K562 (cell line): ENCODE data around the gene ITGAX. TPM values are rescaled to one million over a fixed set of nuclear protein-coding genes. Genes with fewer than 3 reads are reported as not detected.

Source experiments
- ARHGAP35 ChIP-seq: fragments of 450-650 bp; IDR thresholded peaks from 2 replicates; pipeline ENCODE4 v1.6.1; 2018; ENCODE audit not compliant: partially characterized antibody
- BCOR ChIP-seq: fragments of 450-650 bp; IDR thresholded peaks from 2 replicates; pipeline ENCODE4 v1.6.1; 2016
- C11orf30 ChIP-seq: fragments of 450-650 bp; IDR thresholded peaks from 2 replicates; pipeline ENCODE4 v1.6.1; 2016; ENCODE audit warnings: low read depth, mild to moderate bottlenecking
- GATAD2B ChIP-seq: fragments of 450-650 bp; IDR thresholded peaks from 2 replicates; pipeline ENCODE4 v1.6.1; 2017; ENCODE audit warnings: mild to moderate bottlenecking, borderline replicate concordance
- HDAC1 ChIP-seq, 2 experiments: fragments of 450-650 bp; IDR thresholded peaks; 2 replicates each; pipeline ENCODE4 v1.6.1; 2016 to 2017; ENCODE audit warnings: inconsistent platforms in 1 of 2, mild to moderate bottlenecking in 1 of 2, moderate library complexity in 1 of 2
- HSF4 ChIP-seq: fragments of 250-450 bp; sonication (Bioruptor Pico); IDR thresholded peaks from 2 replicates; pipeline ENCODE4 v2.1.2; 2022; ENCODE audit warnings: mild to moderate bottlenecking, moderate library complexity, borderline replicate concordance
- MAFF ChIP-seq: IDR thresholded peaks from 2 replicates; pipeline ENCODE4 v1.6.1; 2012; ENCODE audit warnings: low read length, improper control_type of control experiment
- OTX1 ChIP-seq: fragments of 450-650 bp; formaldehyde crosslinking; IDR thresholded peaks from 2 replicates; pipeline ENCODE4 v1.4.0; 2022; ENCODE audit warnings: mild to moderate bottlenecking
- PBX2 ChIP-seq, 2 experiments: IDR thresholded peaks in 1 of 2; conservative IDR thresholded peaks in 1 of 2; 2 replicates each; pipeline ENCODE4 v1.6.1; 2016; ENCODE audit warnings: low read depth in 2 of 2, mild to moderate bottlenecking in 1 of 2, missing compliant biosample characterization in 1 of 2, missing genetic modification characterization in 1 of 2, moderate library complexity in 1 of 2
- RNF2 ChIP-seq: sonication (generic); IDR thresholded peaks from 2 replicates; pipeline ENCODE4 v1.6.1; 2016
- SRSF3 ChIP-seq: fragments of 200-400 bp; formaldehyde crosslinking; IDR thresholded peaks from 2 replicates; pipeline ENCODE4 v1.6.1; 2016; ENCODE audit warnings: mild to moderate bottlenecking, low read length, moderate library complexity; ENCODE audit not compliant: insufficient read depth
- TAF15 ChIP-seq: fragments of 200-400 bp; formaldehyde crosslinking; IDR thresholded peaks from 2 replicates; pipeline ENCODE4 v1.6.1; 2017; ENCODE audit warnings: mild to moderate bottlenecking, low read depth, low read length, moderate library complexity
- TGIF2 ChIP-seq: sonication (generic); formaldehyde crosslinking; IDR thresholded peaks from 2 replicates; pipeline ENCODE4 v1.8.1; 2022; ENCODE audit warnings: mild to moderate bottlenecking, missing genetic modification reagents, moderate library complexity
- ZBTB5 ChIP-seq: fragments of 450-650 bp; IDR thresholded peaks from 2 replicates; pipeline ENCODE4 v1.6.1; 2017; ENCODE audit warnings: antibody characterized with exemption
- ZNF639 ChIP-seq, 2 experiments: fragments of 200-800 bp in 1 of 2; sonication (Bioruptor generic) in 1 of 2; sonication (generic) in 1 of 2; formaldehyde crosslinking in 1 of 2; IDR thresholded peaks in 1 of 2; conservative IDR thresholded peaks in 1 of 2; 2 replicates each; pipeline versions ENCODE4 v1.5.0 to v1.6.1; 2016 to 2020; ENCODE audit warnings: missing compliant biosample characterization in 1 of 2, missing genetic modification characterization in 1 of 2, missing genetic modification reagents in 1 of 2
- polyA plus RNA-seq, 8 experiments: library from polyadenylated mRNA; depleted of rRNA in 4 of 8; stranded (reverse) in 5 of 8; unstranded in 3 of 8; fragments of >200 nt; fragmentation: Nextera tagmentation in 2 of 8; fragmentation: Illumina TruSeq in 1 of 8; extraction: Ambion mirVana in 2 of 8; extraction: Trizol in 1 of 8; gene quantifications; 2 replicates each; pipeline versions ENCODE4 v1.2.1 to v1.2.3, GENCODE V29; 2011 to 2014; ENCODE audit warnings: inconsistent platforms in 1 of 8, missing spikeins in 1 of 8
- total RNA-seq, 7 experiments: library from RNA; depleted of rRNA in 6 of 7; stranded (reverse); fragments of >200 nt in 6 of 7; fragmentation: Illumina TruSeq in 2 of 7; extraction: Trizol in 2 of 7; gene quantifications; 2 replicates each; pipeline versions ENCODE4 v1.2.1 to v1.2.3, GENCODE V29; 2011 to 2021; ENCODE audit warnings: low replicate concordance in 1 of 7

The ITGAX gene
- total and polyA plus RNA-seq, 9 of the 15 experiments (the other 6 are each of a cell fraction or from before 2014, with no cell fraction given), result 0.03 to 0.58 (median 0.14) TPM

GRCh38 chr16:31390504-31391041, 35.6 kb downstream of the ITGAX start (continued):
- TF ChIP-seq PBX2 (CRISPR knock-in tag; IDR thresholded peaks at IDR 0.05; ENCODE audit: low read depth) (no peak), PBX2 (tag; conservative IDR thresholded peaks at IDR 0.05; ENCODE audit: low read depth) (no peak), TGIF2 (CRISPR knock-in tag) (no peak), OTX1 (CRISPR knock-in tag) (no peak), C11orf30 (peak; percentile 77), HSF4 (CRISPR knock-in tag) (no peak), BCOR (no peak), MAFF (peak; percentile 87), RNF2 (no peak), GATAD2B (no peak), TAF15 (no peak), HDAC1 (IDR thresholded peaks at IDR 0.05) (no peak), ZNF639 (CRISPR knock-in tag; conservative IDR thresholded peaks at IDR 0.05 in 1 of 2, IDR thresholded peaks at IDR 0.05 in 1 of 2) (no peak), SRSF3 (no peak), ARHGAP35 (no peak), ZBTB5 (no peak)
